GM13976 (cell line): ENCODE measurements around the gene IFIH1.
A peak's percentile ranks its signal among the peaks of the same experiment; 100 is the strongest.

ENCODE experiments used
- DNase-seq: peaks from one replicate; pipeline ENCODE4 v3.0.0; 2012; ENCODE audit warnings: low spot score
- CTCF ChIP-seq: IDR thresholded peaks from 2 replicates; pipeline ENCODE4 v1.5.1; 2012; ENCODE audit warnings: borderline replicate concordance, mild to moderate bottlenecking; ENCODE audit not compliant: insufficient read depth; ENCODE audit errors: extremely low read depth, missing control alignments, control extremely low read depth
- in situ Hi-C: fragments of 300-500 bp; cut with MboI; formaldehyde crosslinking; loops from one replicate; pipeline ENCODE4 v1.12.0; 2022; ENCODE audit warnings: low sequenced_read_pairs, mixed read lengths, inconsistent platforms; ENCODE audit not compliant: unreplicated experiment

IFIH1 gene

GRCh38 chr2:162318328-162319180, at the start of gene IFIH1:
Gene IFIH1, minus strand, starts transcription at chr2:162318684. Its CDS starts 377 bp downstream, at chr2:162318307.
- DNase-seq: peak; percentile 86
- in situ Hi-C loops: no loop called here
- peak; percentile 25 for TF ChIP-seq CTCF

- in situ Hi-C loops: no loop called here
- no peak for TF ChIP-seq CTCF
- DNase-seq: no peak
Measured at GRCh38 chr2:162365392-162365791, 46.9 kb upstream of the IFIH1 start.

- in situ Hi-C loops: no loop called here
- no peak for DNase-seq
- TF ChIP-seq CTCF: no peak
Measured at GRCh38 chr2:162344617-162344950, 26.1 kb upstream of the IFIH1 start.

GRCh38 chr2:162343824-162344616, 25.5 kb upstream of the IFIH1 start, which contains the start of gene GCA:
Gene GCA, plus strand, starts transcription at chr2:162344132. Its CDS starts 117 bp downstream, at chr2:162344249.
- in situ Hi-C loops: no loop called here
- no peak for TF ChIP-seq CTCF
- peak; percentile 91 for DNase-seq

GRCh38 chr2:162343492-162343823, 25.0 kb upstream of the IFIH1 start:
- in situ Hi-C loops: no loop called here
- DNase-seq: no peak
- TF ChIP-seq CTCF: no peak

GRCh38 chr2:162342841-162343240, 24.4 kb upstream of the IFIH1 start:
- in situ Hi-C loops: no loop called here
- TF ChIP-seq CTCF: no peak
- no peak for DNase-seq
